RWPE2 (cell line): Measurements from ENCODE around the gene CRYAA.
"Not testable (repeated sequence)": the region's sequence is repeated elsewhere in the genome, so short reads cannot be mapped to it uniquely, and the experiment has no call there.

Experiments used
- ATAC-seq: fragments of 200-7000 bp; cut with Tn5 transposase; 3 replicates; pipeline ENCODE4 v1.9.1; 2021; ENCODE audit warnings: low read depth
- DNase-seq: peaks from one replicate; pipeline ENCODE4 v3.0.0-alpha.2; 2020; ENCODE audit warnings: low spot score
- H3K27ac ChIP-seq: fragments of 450-650 bp; 2 replicates; pipeline ENCODE4 v1.5.1; 2017; ENCODE audit warnings: mild to moderate bottlenecking; ENCODE audit not compliant: poor library complexity, severe bottlenecking
- H3K27me3 ChIP-seq: fragments of 250-450 bp; sonication (Bioruptor Pico); 2 replicates; pipeline ENCODE4 v1.5.1; 2021; ENCODE audit warnings: mild to moderate bottlenecking, moderate library complexity; ENCODE audit not compliant: insufficient read depth, poor library complexity, severe bottlenecking
- H3K36me3 ChIP-seq: fragments of 250-450 bp; sonication (Bioruptor Pico); 2 replicates; pipeline ENCODE4 v1.5.1; 2020; ENCODE audit warnings: low read depth, mild to moderate bottlenecking, moderate library complexity
- H3K4me1 ChIP-seq: fragments of 250-450 bp; sonication (Bioruptor Pico); 2 replicates; pipeline ENCODE4 v1.5.1; 2021; ENCODE audit warnings: mild to moderate bottlenecking, moderate library complexity; ENCODE audit not compliant: insufficient read depth, poor library complexity, severe bottlenecking
- H3K4me3 ChIP-seq: fragments of 250-450 bp; sonication (Bioruptor Pico); 2 replicates; pipeline ENCODE4 v1.5.1; 2021; ENCODE audit warnings: mild to moderate bottlenecking, moderate library complexity; ENCODE audit not compliant: severe bottlenecking
- H3K9me3 ChIP-seq: fragments of 250-450 bp; sonication (Bioruptor Pico); 2 replicates; pipeline ENCODE4 v1.5.1; 2021; ENCODE audit warnings: mild to moderate bottlenecking, moderate library complexity; ENCODE audit not compliant: severe bottlenecking
- CTCF ChIP-seq: fragments of 450-650 bp; IDR thresholded peaks from one replicate; pipeline ENCODE4 v1.5.1; 2017; ENCODE audit warnings: mild to moderate bottlenecking, moderate library complexity; ENCODE audit not compliant: poor library complexity, severe bottlenecking

CRYAA gene

GRCh38 chr21:43178175-43178826 lies 9.5 kb downstream of the CRYAA start:
- ATAC-seq, DNase-seq, H3K4me1 ChIP-seq, H3K27me3 ChIP-seq, H3K27ac ChIP-seq, H3K4me3 ChIP-seq, H3K9me3 ChIP-seq, H3K36me3 ChIP-seq: not testable (repeated sequence)

GRCh38 chr21:43181033-43181432 lies 12.2 kb downstream of the CRYAA start:
- H3K4me1 ChIP-seq, H3K27me3 ChIP-seq, H3K36me3 ChIP-seq, H3K9me3 ChIP-seq, H3K27ac ChIP-seq, H3K4me3 ChIP-seq, DNase-seq, ATAC-seq: not testable (repeated sequence)

- not testable (repeated sequence) for DNase-seq, H3K4me1 ChIP-seq, H3K27ac ChIP-seq, H3K27me3 ChIP-seq, H3K4me3 ChIP-seq, H3K9me3 ChIP-seq, ATAC-seq, H3K36me3 ChIP-seq
Measured at GRCh38 chr21:43187268-43187667, 18.5 kb downstream of the CRYAA start.

- no peak overlapping the region for H3K4me3 ChIP-seq
- DNase-seq (peak; percentile 6), ATAC-seq (no peak)
- H3K27me3 ChIP-seq, result no peaks in the 10 kb centered on the region
- TF ChIP-seq CTCF, result no peak
- H3K4me1 ChIP-seq, result peaks cover 4% of the 10 kb centered on the region
- no peak overlapping the region for H3K27ac ChIP-seq
- H3K9me3 ChIP-seq, result no peaks in the 10 kb centered on the region
- no peaks in the 10 kb centered on the region for H3K36me3 ChIP-seq
Measured at GRCh38 chr21:43187715-43188114, 18.9 kb downstream of the CRYAA start.

- peak; percentile 19 for DNase-seq
Measured at GRCh38 chr21:43188181-43188580, 19.4 kb downstream of the CRYAA start.

GRCh38 chr21:43188592-43189210 lies 19.9 kb downstream of the CRYAA start:
- Histone ChIP-seq H3K27ac (no peak overlapping the region), H3K36me3 (no peaks in the 10 kb centered on the region), H3K9me3 (no peaks in the 10 kb centered on the region), H3K27me3 (no peaks in the 10 kb centered on the region), H3K4me1 (peaks cover 8% of the 10 kb centered on the region), H3K4me3 (no peak overlapping the region)
- DNase-seq (peak; percentile 52), ATAC-seq (no peak)
- TF ChIP-seq CTCF, result no peak

More at GRCh38 chr21:43188181-43188580, 19.4 kb downstream of the CRYAA start:
- no peaks in the 10 kb centered on the region for H3K9me3 ChIP-seq
- no peak for TF ChIP-seq CTCF
- H3K36me3 ChIP-seq, result no peaks in the 10 kb centered on the region
- peaks cover 4% of the 10 kb centered on the region for H3K4me1 ChIP-seq
- no peak overlapping the region for H3K27ac ChIP-seq
- ATAC-seq, result no peak
- no peak overlapping the region for H3K4me3 ChIP-seq
- H3K27me3 ChIP-seq, result no peaks in the 10 kb centered on the region
